GM12801 (cell line): ENCODE results near the gene RNF152.

Experiments used
- TF ChIP-seq, protein P1 (sequence below): IDR thresholded peaks from one replicate; pipeline ENCODE4 v1.5.1; 2011; ENCODE audit warnings: control low read depth; ENCODE audit not compliant: insufficient read length; ENCODE audit errors: extremely low read depth

Gene RNF152

DNA sequence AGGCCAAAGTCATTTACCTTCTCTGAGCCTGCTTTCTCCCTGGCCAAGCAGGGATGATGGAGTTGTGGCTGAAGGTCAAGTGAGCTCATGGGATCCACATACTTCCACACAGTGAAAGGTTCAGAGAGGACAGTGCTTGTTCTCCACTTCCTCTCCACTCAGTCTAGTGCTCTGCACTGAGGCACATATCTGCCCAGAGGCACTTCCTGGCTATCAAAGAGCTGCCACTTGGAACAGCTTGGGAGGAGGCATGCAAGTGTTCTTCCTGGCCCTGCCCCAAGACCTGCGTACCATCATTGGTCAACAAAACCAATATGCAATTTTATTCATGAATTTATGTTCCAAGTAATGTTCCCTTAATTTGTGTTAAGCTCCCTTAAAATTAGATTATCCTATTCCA lies 71.9 kb downstream of the RNF152 start:
- TF ChIP-seq, protein P1, sequence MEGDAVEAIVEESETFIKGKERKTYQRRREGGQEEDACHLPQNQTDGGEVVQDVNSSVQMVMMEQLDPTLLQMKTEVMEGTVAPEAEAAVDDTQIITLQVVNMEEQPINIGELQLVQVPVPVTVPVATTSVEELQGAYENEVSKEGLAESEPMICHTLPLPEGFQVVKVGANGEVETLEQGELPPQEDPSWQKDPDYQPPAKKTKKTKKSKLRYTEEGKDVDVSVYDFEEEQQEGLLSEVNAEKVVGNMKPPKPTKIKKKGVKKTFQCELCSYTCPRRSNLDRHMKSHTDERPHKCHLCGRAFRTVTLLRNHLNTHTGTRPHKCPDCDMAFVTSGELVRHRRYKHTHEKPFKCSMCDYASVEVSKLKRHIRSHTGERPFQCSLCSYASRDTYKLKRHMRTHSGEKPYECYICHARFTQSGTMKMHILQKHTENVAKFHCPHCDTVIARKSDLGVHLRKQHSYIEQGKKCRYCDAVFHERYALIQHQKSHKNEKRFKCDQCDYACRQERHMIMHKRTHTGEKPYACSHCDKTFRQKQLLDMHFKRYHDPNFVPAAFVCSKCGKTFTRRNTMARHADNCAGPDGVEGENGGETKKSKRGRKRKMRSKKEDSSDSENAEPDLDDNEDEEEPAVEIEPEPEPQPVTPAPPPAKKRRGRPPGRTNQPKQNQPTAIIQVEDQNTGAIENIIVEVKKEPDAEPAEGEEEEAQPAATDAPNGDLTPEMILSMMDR = no peak

DNA sequence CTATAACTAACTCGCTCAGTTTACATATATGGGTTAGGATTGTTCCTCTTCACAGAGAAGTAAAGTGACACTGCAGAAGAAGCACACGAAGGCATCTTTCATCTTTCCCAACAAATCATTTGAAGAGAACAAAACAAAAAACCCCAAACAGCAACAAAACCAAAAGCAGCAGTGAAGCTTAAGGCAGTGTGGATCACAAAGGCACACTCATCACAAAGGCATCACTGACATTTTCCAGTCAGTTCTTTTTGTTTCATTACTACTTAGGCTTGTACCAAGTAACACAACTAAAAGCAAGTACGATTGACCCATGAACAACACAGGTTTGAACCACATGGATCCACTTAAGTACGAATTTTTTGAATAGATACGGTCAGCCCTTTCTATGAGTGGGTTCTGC lies 75.7 kb downstream of the RNF152 start:
- TF ChIP-seq, protein P1 = no peak

DNA sequence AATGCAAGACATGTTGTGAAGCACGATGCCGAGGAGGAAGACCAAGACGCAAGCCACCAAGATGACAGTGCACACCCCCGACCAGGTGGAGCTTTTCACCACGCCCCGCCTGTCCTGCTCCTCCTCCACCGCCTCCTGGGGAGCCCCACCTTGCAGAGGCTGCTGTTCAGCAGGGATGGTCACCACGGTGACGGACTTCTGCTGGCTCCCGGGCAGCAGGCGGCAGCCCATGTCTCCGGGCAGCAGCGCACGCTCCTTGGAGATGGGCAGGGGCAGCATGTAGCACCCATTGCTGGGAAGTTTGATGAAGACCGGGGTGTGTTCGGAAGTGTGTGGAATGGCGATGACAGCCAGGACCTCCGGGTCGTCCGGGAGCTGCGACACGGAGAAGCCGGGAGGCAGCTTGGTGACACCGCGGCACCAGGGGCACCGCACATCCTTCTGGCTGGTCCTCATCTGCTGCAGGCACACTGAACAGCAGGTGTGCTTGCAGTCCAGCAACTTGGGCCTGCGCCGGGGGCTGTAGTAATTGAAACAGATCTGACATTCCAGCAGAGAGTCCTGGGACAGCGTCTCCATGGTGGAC lies 76.8 kb downstream of the RNF152 start:
- TF ChIP-seq, protein P1 = no peak

DNA sequence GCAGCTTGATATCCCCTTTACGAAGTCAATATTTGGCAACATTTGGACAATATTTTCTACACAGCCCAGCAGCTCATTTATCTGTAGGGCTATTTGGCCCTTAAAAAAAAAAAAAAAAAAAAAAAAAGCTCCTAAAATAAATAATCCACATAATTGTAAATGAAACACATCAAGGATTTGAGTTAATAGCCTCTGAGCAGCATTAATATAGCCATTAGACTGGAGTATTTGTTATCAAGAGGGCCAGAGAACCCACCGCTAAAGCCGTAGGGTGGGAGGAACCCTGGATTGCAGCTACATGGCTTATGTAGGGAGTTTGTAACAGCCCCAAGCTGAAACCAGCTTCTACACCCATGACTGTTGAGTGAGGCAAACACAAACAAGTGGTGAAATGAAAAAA lies 84.5 kb downstream of the RNF152 start:
- TF ChIP-seq, protein P1 = no peak

DNA sequence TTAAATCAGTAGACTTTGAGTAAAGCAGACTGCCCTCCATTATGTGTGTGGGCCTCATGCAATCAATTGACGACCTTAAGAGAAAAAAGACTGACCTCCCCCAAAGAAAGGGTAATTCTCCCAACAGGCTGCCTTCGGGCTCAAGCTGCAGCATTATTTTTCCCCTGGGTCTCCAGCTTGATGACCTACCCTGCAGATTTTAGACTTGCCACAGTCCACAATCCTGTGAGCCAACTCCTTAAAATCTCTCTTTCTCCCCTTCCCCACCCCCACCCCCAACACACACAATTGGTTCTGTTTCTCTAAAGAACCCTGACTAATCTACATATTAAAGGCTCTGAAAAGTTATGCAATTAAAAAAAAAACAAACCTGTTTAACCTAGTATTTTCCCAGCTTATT lies 89.4 kb downstream of the RNF152 start:
- TF ChIP-seq, protein P1 = no peak

DNA sequence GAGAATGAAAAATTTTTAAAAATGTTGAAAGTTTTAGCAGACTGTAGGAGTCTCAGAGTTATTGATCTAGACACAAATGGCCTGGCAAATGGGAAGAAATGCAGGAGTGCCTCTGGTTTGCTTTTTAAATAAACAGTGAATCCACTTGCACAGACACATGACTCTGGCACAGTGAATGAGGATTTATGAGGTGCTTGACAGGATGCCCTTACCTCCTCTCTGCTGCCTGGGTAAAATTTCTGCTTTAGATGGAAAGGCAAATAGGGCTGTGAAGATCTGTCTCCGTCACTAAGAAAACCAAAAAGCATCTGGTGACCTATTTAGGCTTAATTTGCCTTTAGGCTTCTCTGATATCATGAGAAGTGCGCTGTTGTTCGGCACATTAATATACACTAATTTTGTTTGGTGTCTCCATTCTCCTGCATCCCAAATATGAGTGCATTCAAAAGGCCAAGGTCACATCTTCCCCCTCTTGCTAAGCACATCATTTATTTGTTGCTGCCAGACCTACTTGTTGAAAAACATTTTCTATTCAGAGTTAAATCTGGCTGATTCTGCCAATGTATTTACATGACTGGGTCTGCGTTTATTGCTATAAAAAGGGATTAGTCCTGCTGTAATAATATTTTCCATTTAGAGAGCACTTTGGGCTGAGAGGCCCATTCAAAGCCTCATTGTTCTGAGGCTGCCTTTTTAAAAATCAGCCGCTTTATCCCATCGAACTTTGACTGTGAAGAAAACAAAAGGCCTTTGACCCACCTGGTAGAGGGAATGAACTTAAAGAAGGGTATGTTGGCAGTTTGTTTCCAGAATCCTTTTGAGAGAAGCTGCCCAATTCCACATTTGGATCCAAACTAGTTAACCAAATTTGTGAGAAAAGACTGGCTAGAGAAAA lies 94.9 kb downstream of the RNF152 start:
- TF ChIP-seq, protein P1 = no peak

DNA sequence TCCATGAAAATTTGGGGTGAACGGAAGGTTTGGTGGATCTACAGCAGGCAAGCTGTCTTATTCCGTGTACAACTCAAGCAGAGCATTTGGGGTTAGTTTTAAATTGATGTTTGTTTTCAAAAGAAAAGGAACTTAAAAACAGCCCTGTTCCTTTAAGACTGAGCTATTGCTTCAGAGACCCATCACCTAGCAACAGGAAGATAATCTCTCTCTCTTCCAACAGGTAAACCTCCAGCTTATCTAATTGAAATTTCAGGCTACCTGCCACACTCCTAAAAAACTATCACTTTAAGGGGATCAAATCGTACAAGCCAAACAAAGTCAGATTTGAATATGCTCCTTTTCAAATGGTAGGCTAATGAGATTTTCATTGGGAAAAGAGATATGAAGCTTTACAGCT lies 101.8 kb downstream of the RNF152 start:
- TF ChIP-seq, protein P1 = no peak
